HG03280 (cell line): ENCODE measurements around the gene IPO11.

Experiments used
- ATAC-seq: cut with Tn5 transposase; IDR thresholded peaks from one replicate; pipeline ENCODE4 v1.9.1; 2021; ENCODE audit warnings: mild to moderate bottlenecking, moderate library complexity; ENCODE audit not compliant: unreplicated experiment

IPO11 gene

GRCh38 chr5:62568143-62568542, 155.6 kb downstream of the IPO11 start:
- no peak for ATAC-seq

GRCh38 chr5:62568800-62569432, 156.4 kb downstream of the IPO11 start:
- no peak for ATAC-seq

- ATAC-seq, result no peak
Measured at GRCh38 chr5:62569470-62569869, 156.9 kb downstream of the IPO11 start.

GRCh38 chr5:62572918-62573514, 160.5 kb downstream of the IPO11 start:
- ATAC-seq, result no peak

GRCh38 chr5:62574599-62574998, 162.0 kb downstream of the IPO11 start:
- ATAC-seq, result no peak

GRCh38 chr5:62575066-62575465, 162.5 kb downstream of the IPO11 start:
- no peak for ATAC-seq

- no peak for ATAC-seq
Measured at GRCh38 chr5:62575489-62575888, 162.9 kb downstream of the IPO11 start.

GRCh38 chr5:62576570-62577170, 164.1 kb downstream of the IPO11 start:
- ATAC-seq, result no peak

- no peak for ATAC-seq
Measured at GRCh38 chr5:62577488-62577887, 164.9 kb downstream of the IPO11 start.

GRCh38 chr5:62578540-62578939, 166.0 kb downstream of the IPO11 start, which contains the start of gene LRRC70:
LRRC70 (plus strand) TSS chr5:62578819; CDS start chr5:62579439, 620 bp downstream.
- peak; percentile 90 for ATAC-seq

- no peak for ATAC-seq
Measured at GRCh38 chr5:62579761-62580160, 167.2 kb downstream of the IPO11 start.

GRCh38 chr5:62581836-62582597, 169.5 kb downstream of the IPO11 start:
- no peak for ATAC-seq

- ATAC-seq, result no peak
Measured at GRCh38 chr5:62584391-62584790, 171.8 kb downstream of the IPO11 start.

- ATAC-seq, result no peak
Measured at GRCh38 chr5:62585306-62585705, 172.7 kb downstream of the IPO11 start.

- no peak for ATAC-seq
Measured at GRCh38 chr5:62585751-62586150, 173.2 kb downstream of the IPO11 start.

- peak; percentile 84 for ATAC-seq
Measured at GRCh38 chr5:62587737-62588136, 175.2 kb downstream of the IPO11 start.

- no peak for ATAC-seq
Measured at GRCh38 chr5:62588668-62589067, 176.1 kb downstream of the IPO11 start.

GRCh38 chr5:62589504-62589903, 176.9 kb downstream of the IPO11 start:
- no peak for ATAC-seq

- no peak for ATAC-seq
Measured at GRCh38 chr5:62590387-62590786, 177.8 kb downstream of the IPO11 start.

GRCh38 chr5:62592558-62592957, 180.0 kb downstream of the IPO11 start:
- no peak for ATAC-seq

GRCh38 chr5:62593331-62593730, 180.8 kb downstream of the IPO11 start:
- no peak for ATAC-seq
